NAMALWA (cell line): ENCODE measurements around the gene ANKRD11.
"Not testable (repeated sequence)": the region's sequence is repeated elsewhere in the genome, so short reads cannot be mapped to it uniquely, and the experiment has no call there.

ENCODE experiments used
- DNase-seq: peaks from one replicate; pipeline ENCODE4 v3.0.0-alpha.2; 2015; ENCODE audit warnings: low spot score

Gene ANKRD11

DNA sequence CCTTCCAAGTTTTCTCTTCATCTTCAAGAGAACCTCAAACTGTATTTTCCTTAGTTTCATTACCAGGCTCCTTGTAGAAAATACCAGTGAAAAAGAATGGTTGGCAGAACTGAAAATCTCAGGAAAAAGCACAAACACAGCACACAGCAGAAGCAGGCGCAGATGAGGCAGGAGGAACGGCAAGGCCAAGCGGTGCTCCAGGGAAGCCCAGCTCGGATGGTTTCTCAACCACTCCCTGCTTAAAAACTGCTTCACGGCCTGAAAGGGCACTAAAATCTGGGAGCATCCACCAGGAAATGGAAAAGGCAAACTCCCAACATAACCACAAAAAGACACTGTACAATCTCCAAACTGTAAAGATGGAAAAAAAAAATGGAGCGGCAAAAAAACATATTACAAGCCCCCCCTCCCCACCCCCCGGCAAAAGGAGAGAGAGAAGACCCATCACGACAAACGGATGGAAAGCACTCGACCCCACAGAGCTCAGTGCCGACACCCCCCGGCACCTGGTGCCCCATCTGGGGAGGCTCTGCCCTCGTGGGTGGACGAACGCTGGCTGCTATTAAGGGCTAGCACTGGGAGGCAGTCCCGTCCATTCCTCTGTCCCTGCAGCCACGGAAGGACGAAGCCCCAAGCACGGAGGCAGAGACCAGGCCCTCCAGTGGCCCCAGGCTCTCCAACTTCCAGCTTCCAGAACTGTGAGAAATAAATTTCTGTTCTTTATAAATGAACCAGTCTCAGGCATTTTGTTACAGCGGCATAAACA lies 145.3 kb downstream of the ANKRD11 start:
- no peak for DNase-seq

DNA sequence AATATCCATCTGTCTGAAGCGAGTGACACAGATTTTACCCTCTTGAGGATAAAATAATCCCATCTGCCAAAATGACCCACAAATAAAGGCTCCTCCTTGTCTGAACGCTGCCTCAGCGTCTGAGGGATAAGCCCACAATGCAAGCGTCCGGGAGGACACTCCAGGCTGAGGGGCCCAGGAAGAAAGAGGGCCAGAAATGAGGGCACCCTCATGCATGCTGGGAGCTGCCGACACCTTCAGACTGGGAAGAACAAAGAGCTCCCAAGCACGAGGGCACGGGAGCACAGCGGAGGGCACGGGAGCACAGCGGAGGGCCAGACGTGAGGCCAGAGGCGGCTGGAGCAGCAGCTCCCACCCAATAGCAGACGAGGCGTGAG lies 145.9 kb downstream of the ANKRD11 start:
- DNase-seq, result no peak

DNA sequence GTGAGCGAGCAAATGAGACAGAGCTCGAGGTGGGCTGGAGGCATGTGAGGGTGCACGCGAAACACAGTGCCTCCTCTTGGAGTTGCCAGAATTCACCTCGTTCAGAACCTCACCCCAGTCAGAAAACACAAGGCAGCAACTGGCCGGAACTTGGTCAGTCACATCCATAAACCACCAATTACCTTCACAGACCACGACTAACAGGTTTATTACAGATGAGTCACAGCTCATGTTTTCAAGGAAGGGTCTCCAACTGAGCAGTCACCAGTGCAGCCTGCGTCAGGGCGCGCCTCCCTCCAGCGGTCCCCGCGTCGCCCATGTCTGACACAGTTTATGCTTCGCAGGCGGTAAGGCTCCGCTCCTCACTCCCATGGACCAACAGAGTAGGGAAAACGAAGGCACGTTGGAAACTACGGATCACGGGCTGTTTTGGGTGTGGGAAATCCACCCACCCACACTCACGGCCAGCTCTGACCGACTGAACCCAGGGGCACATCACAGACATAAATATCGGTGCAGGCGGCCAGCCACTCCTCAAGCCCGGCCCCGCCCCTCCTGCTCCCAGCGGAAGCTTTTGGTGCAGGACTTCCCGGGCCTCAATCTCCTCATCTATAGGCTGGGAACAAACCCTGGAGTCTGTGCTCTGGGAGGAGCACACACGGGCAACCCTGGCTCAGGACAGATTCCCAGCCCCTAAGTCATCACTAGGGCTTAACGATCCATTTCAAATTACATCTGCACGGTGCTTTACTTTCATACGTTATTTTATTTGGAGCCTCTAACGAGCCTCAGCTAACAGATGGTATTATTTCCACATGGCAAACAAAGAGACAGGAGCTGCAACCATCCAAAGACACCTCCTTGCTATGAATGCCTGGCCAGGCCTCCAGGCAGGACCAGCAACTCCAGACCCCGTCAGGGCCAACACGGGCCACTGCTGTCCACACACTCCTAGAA lies 146.6 kb downstream of the ANKRD11 start:
- DNase-seq, result no peak

DNA sequence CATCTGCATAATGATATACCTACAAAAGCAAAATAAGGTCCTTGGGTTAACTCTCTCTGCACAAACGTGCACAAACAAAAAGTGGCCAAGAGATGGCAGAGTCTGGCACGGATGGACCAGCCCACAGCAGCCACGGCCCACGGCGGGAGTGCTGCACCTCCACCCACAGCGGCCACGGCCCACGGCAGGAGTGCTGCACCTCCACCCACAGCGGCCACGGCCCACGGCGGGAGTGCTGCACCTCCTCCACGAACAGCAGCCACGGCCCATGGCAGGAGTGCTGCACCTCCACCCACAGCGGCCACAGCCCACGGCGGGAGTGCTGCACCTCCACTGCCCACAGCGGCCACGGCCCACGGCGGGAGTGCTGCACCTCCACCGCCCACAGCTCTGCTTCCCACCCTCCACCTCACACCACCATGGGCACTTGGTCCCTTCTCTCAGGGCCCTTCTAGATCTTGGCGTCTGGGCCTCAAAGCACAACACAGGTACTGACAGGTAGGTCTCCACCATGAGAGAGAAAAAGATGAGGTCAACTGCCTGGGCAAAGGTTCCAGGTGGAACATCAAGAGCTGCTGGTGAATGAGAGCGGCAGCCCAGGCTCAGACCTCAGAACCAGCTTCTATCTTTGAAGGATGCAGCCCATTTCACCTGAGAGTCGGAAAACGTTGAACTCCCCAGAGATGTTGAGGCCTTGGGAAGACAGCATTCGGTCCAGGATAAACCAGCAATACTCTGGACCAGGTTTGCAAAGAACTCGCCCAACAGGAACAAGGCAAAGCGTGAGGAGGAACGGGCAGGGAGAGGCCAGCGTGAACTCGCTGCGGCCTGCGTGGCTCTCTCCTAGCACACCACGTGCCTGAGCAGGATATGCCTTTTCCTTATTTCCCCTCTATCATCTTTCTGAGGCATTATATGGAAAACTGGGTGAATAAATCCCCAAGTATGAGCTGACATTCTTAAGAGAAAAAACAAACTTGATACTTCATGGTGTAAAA lies 148.4 kb downstream of the ANKRD11 start:
- DNase-seq, result no peak

DNA sequence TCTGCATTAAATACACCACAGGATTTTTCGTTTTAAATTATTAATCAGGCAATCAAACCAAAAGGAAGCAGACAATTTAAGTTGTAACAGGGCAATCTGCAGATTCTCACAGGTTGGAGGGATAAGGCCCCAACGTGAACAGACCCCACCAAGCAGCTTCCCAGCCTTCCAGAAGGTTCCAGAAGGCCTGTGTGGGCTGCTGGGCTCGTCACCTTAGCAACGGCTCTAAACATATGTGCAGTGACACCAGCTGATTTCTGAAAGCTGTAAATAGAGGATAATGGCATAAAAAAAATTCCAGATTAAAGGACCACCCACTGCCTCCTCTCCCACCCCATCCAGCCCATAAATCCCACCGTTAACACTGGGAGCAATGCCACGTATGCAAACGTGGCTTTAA lies 149.1 kb downstream of the ANKRD11 start:
- no peak for DNase-seq

DNA sequence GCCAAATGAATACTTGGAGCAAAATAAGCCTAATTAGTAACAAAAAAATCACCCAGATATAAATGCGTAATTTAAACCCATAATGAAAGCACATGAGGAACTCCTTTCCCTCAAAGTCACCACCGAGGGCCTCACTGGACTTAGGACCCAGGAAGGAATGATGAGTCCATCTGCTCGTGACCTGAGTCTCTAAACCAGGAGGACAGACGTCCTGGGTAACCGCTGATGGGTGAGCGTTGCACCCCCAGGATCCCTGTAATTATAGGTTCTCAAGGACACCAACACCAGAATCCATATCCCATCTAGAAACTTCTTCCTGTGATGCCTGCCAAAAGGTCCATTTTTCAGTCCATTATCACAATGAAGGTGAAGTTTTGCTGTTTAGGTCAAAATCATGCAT lies 151.5 kb downstream of the ANKRD11 start:
- no peak for DNase-seq

DNA sequence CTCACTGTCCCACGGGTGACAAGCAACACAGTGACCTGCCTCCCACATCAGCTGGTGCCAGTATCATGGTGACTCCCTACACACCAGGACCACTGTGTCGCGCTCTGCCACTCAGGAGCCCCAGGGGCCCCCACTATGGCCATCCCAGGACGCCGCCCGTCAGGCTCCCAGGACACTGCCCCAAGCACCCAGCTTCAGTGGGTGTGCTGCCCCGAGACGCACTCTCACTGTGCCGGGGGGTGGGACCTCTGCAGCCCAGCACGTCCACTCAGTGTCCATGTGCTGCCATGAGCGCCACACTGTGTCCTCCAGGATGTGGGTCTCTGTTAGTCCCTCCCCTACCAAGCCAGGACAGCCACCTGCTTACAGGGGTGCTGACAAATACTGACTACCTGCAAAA lies 152.4 kb downstream of the ANKRD11 start:
- no peak for DNase-seq

DNA sequence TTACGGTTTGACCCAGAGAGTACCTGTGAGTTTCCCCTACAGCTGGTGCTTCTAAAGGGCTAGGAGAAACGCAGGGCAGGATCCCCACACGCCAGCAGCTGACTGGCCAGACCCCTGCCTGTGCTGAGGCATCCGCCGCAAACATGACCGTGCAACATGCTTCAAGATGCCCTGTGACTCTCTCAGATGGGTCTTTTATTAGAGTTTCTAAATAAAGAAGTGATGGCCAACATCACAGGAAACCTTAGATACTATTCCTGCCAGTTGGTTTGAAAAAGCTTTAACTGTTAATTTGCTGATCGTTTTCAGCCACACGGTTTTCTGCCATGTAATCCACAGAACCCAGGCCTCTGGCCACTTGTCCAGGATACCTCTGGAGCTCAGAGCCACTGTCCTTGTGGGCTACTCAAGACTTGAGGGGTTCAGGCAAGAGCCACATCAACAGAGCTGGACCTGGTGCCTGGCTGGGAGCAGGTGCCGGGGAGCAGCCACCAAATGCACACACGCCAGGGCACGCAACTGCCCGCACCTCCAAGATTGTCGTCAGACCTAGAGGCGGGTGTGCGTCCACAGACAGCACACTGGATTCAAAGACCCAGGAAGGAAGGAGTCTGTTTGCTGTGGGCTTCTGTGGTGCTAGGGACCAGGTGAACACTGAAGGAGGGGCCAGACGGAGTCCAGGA lies 154.4 kb downstream of the ANKRD11 start:
- DNase-seq, result peak; percentile 46

DNA sequence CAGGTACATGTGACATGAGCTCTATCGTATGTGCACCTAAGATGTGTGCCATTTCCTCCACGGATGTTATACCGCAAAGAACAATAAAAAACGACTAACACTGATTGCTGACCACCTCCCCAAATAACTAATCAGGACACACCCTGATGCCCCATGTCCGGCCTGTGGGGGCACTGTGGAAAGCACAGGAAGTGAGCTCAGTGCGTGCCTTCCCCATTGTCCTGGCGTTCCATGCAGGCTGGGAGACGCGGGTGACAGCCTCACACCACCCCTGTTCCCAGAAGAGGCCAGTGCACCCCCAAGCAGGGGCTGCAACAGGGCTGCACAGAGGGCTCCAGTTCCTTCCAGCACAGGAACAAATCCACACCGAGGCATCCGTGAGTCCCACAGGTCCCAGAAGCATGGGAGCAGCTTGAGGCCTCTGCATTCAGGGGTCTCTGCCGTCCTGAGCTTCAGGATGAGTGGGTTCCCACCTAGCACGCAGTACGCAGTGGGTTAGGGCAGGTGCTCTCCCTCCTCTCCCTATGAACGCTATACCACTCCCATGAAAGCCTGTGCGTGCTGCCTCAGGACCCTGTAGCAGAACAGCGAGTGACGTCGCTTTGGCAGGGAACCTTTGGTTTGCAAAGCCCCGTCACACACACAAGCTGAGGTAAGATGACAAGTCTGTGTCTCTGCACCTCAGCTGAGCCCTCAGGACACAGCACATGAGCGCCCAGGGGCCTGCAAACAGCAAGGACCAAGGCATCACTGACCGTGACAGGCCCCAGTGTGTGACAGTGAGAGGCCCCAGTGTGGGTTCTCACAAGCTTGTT lies 155.2 kb downstream of the ANKRD11 start:
- no peak for DNase-seq

DNA sequence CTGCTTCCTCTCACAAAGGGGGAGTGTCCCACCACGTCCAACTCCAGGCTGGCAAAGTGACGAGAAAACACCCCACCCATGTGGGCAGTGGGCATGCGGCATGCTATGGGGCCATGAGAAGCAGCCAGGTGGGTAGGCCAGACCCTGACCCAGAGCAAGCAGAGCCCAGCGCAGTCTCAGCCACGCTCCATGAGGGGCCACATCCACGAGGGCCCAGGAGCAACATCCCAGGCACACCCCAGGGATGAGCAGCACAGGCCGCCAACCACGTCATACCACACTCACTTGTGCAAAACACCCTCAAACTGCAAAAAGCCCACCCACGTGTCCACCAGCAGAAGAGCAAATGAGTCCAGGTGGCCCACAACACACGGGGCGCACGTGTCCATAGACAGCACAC lies 155.9 kb downstream of the ANKRD11 start:
- DNase-seq, result no peak

DNA sequence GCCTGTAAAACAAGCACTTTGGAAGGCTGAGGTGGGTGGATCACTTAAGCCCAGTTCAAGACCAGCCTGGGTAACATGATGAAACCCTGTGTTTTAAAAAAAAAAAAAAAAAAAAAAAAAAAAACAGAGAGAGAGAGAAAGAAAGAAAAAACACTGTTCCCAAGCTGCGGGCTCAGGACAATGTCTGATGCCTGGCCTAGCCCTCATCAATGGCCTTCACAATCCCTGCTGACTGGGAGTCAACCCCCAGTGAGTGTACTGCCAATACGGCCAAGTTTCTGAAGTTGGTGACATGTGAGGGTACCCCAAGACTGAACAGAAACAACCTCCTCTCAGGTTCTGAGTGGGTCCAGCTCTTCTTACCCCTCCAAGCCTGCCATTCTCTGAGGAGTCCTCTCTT lies 156.3 kb downstream of the ANKRD11 start:
- no peak for DNase-seq

DNA sequence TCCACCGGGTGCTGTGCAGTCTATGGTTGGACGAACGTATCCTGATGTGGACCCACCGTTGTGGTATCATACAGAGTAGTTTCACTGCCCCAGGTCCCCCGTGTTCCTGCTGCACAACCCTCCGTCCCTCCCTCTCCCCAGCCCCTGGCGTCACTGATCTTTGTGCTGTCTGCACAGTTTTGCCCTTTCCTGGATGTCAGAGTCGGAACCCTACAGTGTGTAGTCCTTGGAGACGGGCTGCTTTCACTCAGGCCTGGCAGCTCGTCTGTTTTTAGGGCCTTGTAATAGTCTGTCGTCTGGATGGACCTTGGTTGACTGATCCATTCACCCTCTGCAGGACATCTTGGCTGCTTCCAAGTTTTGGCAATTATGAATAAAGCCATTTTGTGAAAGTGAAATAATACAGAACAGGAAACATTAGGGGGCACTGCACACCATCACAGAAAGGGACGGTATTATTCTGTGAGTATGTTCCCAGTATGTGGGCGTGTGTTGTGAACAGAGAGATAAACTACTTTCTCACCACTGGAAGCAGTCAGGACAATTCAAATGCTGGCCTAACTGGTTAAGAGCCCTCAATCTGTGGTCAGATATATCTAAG lies 156.9 kb downstream of the ANKRD11 start:
- DNase-seq, result peak; percentile 76

DNA sequence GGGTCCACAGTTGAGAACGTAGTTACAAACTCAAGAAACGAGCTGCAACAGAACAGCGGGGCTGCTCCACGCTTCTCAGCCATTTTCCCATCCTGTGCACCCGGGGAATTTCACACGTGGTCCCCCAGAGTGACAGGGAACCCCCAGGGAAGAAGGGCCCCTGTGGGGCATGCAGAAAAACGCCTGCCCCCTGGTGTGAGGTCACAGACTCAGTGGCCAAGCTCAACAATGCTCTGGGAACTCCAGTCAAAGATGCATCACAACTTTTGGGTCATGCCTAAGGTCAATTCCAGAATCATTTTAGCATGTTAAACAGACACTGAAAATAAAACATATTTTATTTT lies 157.5 kb downstream of the ANKRD11 start:
- DNase-seq, result no peak

DNA sequence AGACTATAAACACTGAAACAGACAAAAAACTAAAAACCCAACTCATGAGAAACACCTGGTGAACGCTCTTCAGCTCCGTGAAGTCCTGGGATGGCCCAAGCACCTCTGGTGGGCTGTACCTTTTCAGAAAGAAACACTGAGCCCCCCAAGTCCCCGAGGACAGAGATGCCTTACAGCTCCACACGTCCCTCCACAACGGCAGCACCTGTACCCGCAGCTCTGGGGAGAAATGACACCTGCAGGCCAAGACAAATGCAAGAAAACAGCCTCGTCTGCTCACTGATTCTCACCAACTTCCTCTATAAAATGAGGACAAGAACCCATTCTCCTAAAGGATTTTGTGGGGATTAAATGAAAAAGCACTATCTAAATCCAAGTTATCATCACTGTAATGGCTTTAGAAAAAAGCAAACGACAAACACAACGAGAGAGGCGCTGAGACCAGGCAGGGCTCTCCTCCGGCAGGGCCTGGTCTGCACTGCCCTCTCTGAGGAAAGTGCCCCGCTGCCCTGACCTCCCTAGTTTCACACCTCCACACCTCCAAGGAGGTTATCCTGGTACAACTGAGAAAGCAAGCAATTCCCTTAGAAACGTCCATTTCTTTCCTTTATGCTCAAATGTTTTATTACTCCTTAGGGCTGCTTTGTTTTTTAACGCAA lies 158.0 kb downstream of the ANKRD11 start:
- DNase-seq, result no peak

DNA sequence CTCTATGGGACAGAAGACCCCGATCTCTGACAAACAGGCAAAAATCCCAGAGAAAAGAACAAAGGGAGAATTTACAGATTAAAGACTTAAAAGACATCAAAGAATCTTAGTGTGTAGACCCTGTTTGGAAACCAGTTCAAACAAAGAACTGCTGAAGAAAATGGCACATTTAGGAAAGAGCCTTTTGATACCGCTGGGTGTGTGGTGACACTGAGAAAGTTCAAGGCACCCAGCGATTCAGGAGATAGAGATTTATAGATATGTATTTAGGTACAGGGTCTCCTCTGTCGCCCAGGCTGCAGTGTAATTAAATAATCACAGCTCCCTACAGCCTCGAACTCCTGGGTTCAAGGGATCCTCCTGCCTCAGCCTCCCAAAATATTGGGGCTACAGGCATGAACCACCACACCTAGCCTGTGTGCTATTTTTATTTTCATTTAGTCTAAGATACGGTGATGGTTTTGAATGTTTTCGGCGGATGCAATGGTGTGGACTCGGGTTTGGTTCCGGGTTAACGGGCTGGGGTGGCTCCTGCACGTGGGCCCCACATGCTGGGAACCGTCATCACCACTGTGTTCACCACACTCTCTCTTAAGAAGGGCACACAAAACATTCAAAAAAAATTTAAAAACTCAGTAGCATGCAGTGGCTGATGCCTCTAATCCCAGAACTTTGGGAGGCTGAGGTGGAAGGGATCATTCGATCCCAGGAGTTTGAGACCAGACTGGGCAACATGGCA lies 158.8 kb downstream of the ANKRD11 start:
- no peak for DNase-seq

DNA sequence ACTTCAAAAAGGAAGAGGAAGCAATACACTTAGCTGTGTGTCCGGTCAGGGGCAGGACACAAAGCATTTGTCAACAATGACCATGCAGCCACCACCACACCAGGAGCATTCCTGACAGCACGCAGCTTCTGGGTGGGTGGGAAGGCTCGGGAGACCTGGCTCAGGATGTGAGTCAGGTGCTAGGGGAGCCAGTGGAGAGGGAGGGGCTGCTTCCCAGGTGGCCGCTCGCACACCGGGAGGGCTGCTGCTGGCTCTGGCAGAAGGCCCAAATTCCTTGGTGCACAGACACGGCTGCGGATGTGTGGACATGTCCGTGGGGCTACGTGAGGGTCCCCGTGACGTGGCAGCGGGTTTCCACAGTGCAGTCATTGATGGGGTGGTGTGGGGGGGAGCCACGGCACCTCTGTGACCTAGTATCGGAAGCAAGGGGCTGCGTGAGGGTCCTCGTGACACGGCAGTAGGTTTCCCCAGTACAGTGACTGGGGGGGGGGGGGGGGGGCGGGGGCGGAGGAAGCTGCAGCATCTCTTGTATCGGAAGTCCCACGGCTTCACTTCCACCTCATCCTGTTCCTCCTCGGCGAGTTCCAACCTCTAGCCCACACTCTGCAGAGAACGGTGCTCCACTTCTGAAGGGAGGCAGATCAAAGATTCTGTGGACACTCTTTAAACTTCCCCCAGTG lies 160.0 kb downstream of the ANKRD11 start:
- no peak for DNase-seq

DNA sequence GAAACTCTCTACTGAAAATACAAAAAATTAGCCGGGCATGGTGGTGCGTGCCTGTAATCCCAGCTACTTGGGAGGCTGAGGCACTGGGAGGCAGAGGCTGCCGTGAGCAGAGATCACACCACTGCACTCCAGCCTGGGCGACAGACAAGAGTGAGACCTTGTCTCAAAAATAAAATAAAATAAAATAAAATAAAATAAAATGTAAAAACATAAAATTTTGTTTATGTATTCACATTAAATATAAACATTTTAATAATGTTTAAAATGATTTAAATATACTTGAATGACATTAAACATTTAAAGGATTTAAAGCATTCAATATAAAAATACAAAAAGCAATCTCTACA lies 160.6 kb downstream of the ANKRD11 start:
- not testable (repeated sequence) for DNase-seq
